SKM-1 (cell line): ENCODE measurements around the gene RC3H1.
"Not testable (repeated sequence)": the region's sequence is repeated elsewhere in the genome, so short reads cannot be mapped to it uniquely, and the experiment has no call there.

Experiments
- DNase-seq: peaks from one replicate; lab custom pipeline; 2025; ENCODE audit not compliant: unreplicated experiment; lab: John Stamatoyannopoulos, UW

The RC3H1 gene

GRCh38 chr1:173948594-173948993 is 73.6 kb downstream of the RC3H1 start:
- no peak for DNase-seq

GRCh38 chr1:173946380-173946921 is 75.7 kb downstream of the RC3H1 start:
- DNase-seq: no peak

GRCh38 chr1:173937062-173937461 is 85.1 kb downstream of the RC3H1 start:
- DNase-seq: no peak

GRCh38 chr1:173934440-173934839 is 87.7 kb downstream of the RC3H1 start:
- no peak for DNase-seq

- not testable (repeated sequence) for DNase-seq
These were observed 91.6 kb downstream of the RC3H1 start for GRCh38 chr1:173930541-173930940.

- no peak for DNase-seq
These were observed 96.6 kb downstream of the RC3H1 start for GRCh38 chr1:173925306-173926242.

- no peak for DNase-seq
These were observed 101.3 kb downstream of the RC3H1 start for GRCh38 chr1:173920861-173921260.

GRCh38 chr1:173917635-173918493 is 104.3 kb downstream of the RC3H1 start:
- no peak for DNase-seq

GRCh38 chr1:173917149-173917548 is 105.0 kb downstream of the RC3H1 start, which contains the start of gene SERPINC1:
SERPINC1 (minus strand) TSS chr1:173917327; CDS start chr1:173917259, 68 bp downstream.
- no peak for DNase-seq

GRCh38 chr1:173916667-173917066 is 105.5 kb downstream of the RC3H1 start:
- DNase-seq: no peak

- DNase-seq: no peak
These were observed 106.6 kb downstream of the RC3H1 start for GRCh38 chr1:173915596-173915995.

- peak; percentile 35 for DNase-seq
These were observed 107.7 kb downstream of the RC3H1 start for GRCh38 chr1:173914366-173914871.

GRCh38 chr1:173913111-173913510 is 109.0 kb downstream of the RC3H1 start:
- DNase-seq: no peak

- no peak for DNase-seq
These were observed 118.2 kb downstream of the RC3H1 start for GRCh38 chr1:173903827-173904531.

GRCh38 chr1:173900992-173901391 is 121.2 kb downstream of the RC3H1 start:
- DNase-seq: no peak

- no peak for DNase-seq
These were observed 121.7 kb downstream of the RC3H1 start for GRCh38 chr1:173900427-173900826.

- no peak for DNase-seq
These were observed 128.0 kb downstream of the RC3H1 start for GRCh38 chr1:173894189-173894588.

- no peak for DNase-seq
These were observed 128.5 kb downstream of the RC3H1 start for GRCh38 chr1:173893611-173894010.

- no peak for DNase-seq
These were observed 132.3 kb downstream of the RC3H1 start for GRCh38 chr1:173889885-173890284.

GRCh38 chr1:173888749-173889148 is 133.4 kb downstream of the RC3H1 start:
- DNase-seq: no peak

- no peak for DNase-seq
These were observed 134.5 kb downstream of the RC3H1 start for GRCh38 chr1:173887627-173888026.
